NCI-H146 (cell line): ENCODE measurements around the gene SLC25A45.
A peak's percentile ranks its signal among the peaks of the same experiment; 100 is the strongest.
"Not testable (repeated sequence)": the region's sequence is repeated elsewhere in the genome, so short reads cannot be mapped to it uniquely, and the experiment has no call there.

Experiments used
- DNase-seq: peaks from one replicate; lab custom pipeline; 2025; lab: John Stamatoyannopoulos, UW

The SLC25A45 gene

DNA sequence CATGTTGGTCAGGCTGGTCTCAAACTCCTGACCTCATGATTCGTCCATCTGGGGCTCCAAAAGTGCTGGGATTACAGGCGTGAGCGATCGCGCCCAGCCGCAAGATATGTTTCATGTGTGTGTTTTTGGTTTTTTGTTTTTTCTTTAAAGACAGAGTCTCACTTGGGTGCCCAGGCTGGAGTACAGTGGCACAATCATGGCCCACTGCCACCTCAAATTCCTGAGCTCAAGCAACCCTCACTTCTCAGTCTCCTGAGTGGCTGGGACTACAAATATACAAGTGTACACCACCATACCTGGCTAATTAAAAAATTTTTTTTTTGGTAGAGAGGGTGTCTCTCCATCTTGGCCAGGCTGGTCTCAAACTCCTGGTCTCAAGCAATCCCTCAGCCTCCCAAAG is 19.5 kb downstream of the SLC25A45 start:
- no peak for DNase-seq

DNA sequence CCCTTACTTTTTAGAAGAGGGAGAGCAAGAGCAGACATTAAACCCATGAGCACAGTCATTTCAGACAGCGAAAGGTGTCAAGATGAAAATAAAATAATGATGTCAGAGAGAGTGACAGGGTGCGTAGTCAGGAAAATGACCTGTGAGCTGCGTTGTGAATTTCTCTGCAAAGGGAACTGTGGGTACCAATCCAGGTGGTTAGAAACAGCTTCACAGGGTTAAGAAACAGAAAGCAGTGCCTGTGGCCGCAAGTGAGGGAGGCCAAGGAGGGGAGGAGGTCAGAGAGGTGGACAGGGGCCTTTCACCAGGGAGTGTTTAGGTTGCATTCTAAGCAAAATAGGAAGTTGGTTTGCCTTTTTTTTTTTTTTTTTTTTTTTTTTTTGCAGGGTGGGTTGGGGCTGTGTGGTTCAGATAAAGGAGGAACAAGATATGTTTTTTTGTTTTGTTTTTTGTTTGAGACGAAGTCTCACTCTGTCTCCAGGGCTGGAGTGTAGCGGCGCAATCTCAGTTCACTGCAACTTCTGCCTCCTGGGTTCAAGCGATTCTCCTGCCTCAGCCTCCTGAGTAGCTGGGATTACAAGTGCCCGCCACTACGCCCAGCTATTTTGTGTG is 20.0 kb downstream of the SLC25A45 start:
- no peak for DNase-seq

GRCh38 chr11:65357856-65358356 is 24.5 kb downstream of the SLC25A45 start:
- DNase-seq = no peak

DNA sequence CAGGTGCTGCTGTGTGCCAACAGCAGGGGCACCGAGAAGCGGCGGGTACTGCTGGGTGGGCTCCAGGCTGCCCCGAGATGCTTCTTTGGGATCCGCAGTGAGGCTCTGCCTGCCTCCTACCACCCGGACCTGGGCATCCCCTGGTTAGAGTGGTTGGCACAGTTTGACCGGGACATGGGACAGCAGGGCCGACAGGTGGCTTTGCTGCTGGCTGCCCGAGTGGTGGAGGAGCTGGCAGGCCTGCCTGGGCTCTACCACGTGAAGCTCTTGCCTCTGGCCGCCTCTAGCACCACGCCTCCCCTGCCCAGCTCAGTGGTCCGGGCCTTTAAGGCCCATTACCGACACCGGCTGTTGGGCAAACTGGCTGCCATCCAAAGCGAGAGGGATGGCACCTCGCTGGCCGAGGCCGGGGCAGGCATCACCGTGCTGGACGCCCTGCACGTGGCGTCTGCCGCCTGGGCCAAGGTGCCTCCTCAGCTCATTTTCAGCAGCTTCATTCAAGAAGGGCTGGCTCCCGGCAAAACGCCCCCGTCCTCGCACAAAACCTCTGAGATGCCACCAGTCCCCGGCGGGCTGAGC is 26.0 kb downstream of the SLC25A45 start:
- no peak for DNase-seq

GRCh38 chr11:65355776-65356393 is 26.6 kb downstream of the SLC25A45 start:
- no peak for DNase-seq

DNA sequence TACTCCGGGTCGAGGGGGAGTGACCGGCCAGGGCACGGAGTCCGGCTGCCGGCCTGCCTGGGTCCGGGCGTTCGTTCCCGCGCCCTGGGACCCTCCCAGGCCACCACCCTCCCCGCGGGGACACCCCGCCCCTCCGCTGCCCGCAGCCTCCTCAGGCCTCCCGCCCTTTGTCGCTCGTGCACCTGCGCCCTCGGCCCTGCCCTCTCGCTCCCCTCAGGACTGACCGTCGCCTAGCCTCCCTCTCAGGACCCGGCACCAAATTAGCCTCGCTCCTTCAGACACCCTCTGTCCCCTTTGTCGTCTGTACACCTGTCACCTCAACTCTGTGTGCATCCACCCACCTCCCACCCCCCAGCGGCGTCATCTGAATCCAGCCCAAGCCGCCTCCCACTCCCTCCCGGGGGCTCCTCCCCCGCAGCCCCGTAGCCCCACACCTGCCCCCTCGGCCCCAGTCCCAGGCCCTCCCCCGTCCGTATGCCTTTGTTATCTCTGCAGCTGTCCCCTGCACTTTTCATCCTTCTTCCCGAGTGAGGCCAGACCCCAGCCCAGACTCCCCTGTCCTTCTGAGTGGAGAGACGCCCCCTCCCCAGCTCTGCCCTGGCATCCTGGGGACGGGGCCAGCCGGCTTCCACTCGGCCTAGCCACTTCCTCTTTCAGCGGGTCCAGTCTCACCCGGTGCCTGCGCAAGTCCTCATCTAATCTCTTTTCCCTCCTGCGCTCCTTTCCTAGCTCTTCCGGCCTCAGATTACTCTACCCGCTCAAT is 27.3 kb downstream of the SLC25A45 start:
- DNase-seq = peak; percentile 93

GRCh38 chr11:65354265-65355012 is 28.0 kb downstream of the SLC25A45 start, which contains the start of gene TIGD3:
Gene TIGD3, plus strand, starts transcription at chr11:65354751. Its CDS starts 1,058 bp downstream, at chr11:65355809.
- DNase-seq = peak; percentile 97

DNA sequence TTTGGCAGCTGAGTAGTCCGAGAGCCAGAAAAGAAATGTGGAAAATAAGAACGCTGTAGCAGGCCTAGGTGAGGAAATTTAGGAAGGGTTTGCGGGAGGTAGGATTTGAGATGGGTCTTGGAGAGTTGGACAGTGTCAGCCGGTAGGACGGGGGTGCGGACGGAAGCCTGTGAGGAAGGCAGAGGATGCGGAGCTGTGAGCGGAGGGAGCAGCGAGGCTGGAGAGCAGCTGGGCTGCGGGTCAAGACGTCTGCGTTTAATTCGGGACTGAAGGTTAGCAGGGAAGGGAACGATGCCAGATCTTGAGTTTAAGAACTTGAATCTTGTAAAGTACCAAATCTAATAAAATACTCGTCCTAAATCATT is 28.6 kb downstream of the SLC25A45 start:
- DNase-seq = no peak

GRCh38 chr11:65353376-65353775 is 29.1 kb downstream of the SLC25A45 start:
- no peak for DNase-seq

DNA sequence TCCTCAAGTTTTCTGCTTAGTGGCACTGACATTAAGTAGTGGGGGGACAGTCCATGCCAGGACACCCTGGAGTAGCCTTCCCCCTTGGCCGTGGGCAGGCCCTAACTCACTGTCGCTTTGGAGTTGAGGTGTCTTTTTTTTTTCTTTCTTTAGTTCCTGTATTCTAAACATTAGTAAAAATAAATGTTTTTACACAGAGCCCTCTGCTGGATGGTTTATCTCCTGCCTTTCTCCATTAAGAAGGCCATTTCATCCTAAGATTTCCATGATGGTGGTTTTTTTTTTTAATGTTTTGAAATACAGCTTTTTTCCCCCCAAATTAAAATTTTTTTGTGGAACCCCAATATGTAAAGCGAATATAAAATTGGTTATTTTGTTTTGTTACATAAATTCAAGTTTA is 29.7 kb downstream of the SLC25A45 start:
- DNase-seq = no peak

DNA sequence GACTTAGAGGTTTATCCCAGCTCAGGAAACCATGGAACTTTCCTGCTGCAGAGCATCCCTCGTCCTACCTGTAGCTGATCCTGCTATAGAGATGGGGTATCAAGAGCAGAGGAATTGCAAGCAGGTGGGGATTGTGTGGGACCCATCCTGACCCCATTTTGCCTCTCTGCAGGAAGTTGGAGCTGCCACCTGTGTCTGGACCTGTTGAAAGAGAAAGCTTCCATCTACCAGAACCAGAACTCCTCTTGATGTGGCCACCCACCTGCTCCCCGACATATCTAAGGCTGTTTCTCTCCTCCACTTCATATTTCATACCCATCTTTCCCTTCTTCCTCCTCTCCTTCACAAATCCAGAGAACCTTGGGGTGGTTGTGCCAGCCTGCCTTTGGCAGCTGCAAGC is 30.9 kb downstream of the SLC25A45 start:
- no peak for DNase-seq

GRCh38 chr11:65341856-65342255 is 40.6 kb downstream of the SLC25A45 start:
- no peak for DNase-seq

DNA sequence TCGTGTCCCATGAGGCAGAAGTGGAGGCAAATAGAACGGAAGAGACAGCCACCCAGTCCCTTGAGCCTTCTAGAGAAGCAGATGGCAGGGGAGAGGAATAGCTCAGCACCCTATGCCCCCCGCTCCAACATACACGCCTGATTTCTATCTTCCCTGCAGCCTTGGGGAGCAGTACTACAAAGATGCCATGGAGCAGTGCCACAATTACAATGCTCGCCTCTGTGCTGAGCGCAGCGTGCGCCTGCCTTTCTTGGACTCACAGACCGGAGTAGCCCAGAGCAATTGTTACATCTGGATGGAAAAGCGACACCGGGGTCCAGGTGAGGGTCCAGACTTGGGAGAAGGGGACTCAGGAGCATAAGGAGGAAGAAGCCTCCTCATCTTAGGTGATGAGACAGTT is 42.2 kb downstream of the SLC25A45 start:
- DNase-seq = no peak

DNA sequence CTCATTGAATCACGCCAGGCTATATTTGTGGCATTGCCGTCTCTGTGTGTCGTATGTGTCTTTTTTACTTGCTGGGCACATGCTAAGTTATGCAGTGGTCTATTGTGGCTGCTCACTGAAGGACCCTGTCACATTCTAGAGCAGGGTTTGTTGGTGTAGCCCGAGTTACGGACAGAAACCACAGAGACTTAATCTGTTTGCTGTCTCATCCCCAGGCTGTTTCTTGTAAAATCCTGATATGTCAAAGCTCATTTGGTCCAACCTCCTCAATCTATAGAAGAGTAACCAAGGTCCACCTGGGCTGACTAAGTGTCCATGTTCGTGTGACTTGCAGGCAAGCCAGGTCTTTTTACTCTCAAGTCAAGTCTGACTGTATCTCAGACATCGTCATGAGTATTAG is 43.8 kb downstream of the SLC25A45 start:
- DNase-seq = no peak

GRCh38 chr11:65334696-65335295 is 47.6 kb downstream of the SLC25A45 start:
- DNase-seq = no peak

DNA sequence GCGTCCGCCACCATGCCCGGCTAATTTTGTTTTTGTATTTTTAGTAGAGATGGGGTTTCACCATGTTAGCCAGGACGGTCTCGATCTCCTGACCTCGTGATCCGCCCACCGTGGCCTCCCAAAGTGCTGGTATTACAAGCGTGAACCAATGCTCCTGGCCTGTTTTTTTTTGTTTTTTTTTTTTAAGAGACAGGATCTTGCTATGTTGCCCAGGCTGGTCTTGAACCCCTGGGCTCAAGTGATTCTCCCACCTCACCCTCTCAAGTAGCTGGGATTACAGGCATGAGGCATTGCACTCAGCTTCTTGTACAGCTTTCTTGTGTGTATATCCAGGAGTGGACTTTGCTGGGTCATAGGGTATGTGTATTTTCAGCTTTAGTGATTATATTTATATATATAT is 49.9 kb downstream of the SLC25A45 start:
- not testable (repeated sequence) for DNase-seq

- DNase-seq = no peak
Measured at GRCh38 chr11:65330544-65330943, 51.9 kb downstream of the SLC25A45 start.

- peak; percentile 90 for DNase-seq
Measured at GRCh38 chr11:65329944-65330403, 52.5 kb downstream of the SLC25A45 start.

DNA sequence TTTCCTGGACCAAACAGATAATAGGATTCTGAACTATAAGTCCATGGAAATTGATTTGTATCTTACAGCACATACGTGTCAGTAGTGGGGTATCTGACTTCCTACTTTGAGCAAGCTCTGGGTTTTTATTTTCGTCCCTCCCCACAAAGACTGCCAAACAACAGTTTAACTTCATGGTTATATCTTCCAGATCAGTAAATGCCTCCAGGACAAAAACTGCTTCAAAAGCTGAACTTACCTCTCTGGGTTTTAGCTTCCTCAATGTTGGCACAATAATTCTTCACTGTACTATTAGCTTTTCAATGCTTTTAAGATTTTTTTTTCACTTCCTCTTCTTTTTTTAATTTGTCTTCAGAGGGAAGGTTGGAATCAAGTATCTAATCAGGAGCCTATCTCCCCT is 53.0 kb downstream of the SLC25A45 start:
- DNase-seq = no peak

DNA sequence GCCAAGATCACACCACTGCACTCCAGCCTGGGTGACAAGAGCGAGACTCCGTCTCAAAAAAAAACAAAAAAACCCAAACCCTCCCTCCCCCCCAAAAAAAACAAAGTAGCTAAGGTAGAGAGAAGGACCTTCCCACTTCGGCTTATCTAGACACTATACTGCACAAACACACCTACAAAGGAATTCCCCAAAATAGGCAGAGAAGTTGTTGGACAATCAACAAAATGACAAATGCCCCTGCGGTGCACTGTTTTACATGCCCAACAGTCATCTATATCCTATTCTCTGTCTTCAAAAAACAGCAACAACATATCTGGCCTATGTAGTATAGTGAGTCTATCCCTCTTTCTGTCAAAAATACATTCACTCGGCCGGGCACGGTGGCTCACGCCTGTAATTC is 55.4 kb downstream of the SLC25A45 start:
- DNase-seq = no peak

DNA sequence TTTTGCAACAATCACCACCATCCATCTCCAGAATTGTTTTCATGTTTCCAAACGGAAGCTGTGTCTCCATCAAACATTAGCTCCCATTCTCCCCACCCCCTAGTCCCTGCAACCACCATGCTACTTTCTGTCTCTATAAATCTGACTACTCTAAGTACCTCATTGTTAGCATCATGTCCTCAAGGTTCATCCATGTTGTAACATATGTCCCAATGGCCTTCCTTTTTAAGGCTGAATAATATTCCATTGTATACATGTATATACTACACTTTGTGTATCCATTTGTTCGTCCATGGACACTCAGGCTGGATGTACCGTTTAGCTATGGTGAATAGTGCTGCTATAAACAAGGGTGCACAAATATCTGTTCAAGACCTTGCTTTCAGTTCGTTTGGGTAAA is 57.0 kb downstream of the SLC25A45 start:
- DNase-seq = no peak
